Measurements from ENCODE around the gene CHAF1B.

Gene CHAF1B

GRCh38 chr21:36465478-36465877 is 80.3 kb downstream of the CHAF1B start:
- Histone ChIP-seq H3K9me3 (ENCODE audit: control extremely low read depth in 1 of 5, control insufficient read depth in 4 of 5, insufficient read depth in 2 of 5, low read depth in 1 of 5, low read length in 4 of 5) (no peaks in the 10 kb centered on the region), H3K27ac (ENCODE audit: insufficient read depth in 1 of 2, low read depth in 1 of 2, low read length in 2 of 2, poor library complexity in 1 of 2, severe bottlenecking in 2 of 2) (no peak overlapping the region), H3K4me1 (ENCODE audit: control extremely low read depth in 1 of 4, control insufficient read depth in 4 of 4, insufficient read depth in 4 of 4, low read length in 3 of 4) (peaks cover 0 to 16% (median 1%) of the 10 kb centered on the region in 4 experiments), H3K4me3 (ENCODE audit: control insufficient read depth in 1 of 7, extremely low read depth in 1 of 7, insufficient read depth in 4 of 7, low read depth in 2 of 7, low read length in 6 of 7) (no peak overlapping the region), H3K27me3 (replicated peaks in 2 of 5; ENCODE audit: control insufficient read depth in 4 of 5, insufficient read depth in 5 of 5, low read length in 4 of 5) (no peaks in the 10 kb centered on the region), H3K36me3 (ENCODE audit: control insufficient read depth in 4 of 4, insufficient read depth in 4 of 4, low read length in 3 of 4) (no peaks in the 10 kb centered on the region)
- CTCF ChIA-PET, result interaction anchor here (0.9 kb wide), 1 partner anchor 134 kb away, joined by 3 read pairs; no protein-coding TSS in a partner anchor
- POLR2A ChIA-PET, result no interaction called here
- 52% methylated on average over 8 of the region's 8 CpGs for WGBS (ENCODE audit: insufficient coverage)
- DNase-seq, result no peak

- Histone ChIP-seq H3K4me1 (ENCODE audit: control extremely low read depth in 1 of 4, control insufficient read depth in 4 of 4, insufficient read depth in 4 of 4, low read length in 3 of 4) (peaks cover 0 to 16% (median 1%) of the 10 kb centered on the region in 4 experiments), H3K9me3 (ENCODE audit: control extremely low read depth in 1 of 5, control insufficient read depth in 4 of 5, insufficient read depth in 2 of 5, low read depth in 1 of 5, low read length in 4 of 5) (no peaks in the 10 kb centered on the region), H3K36me3 (ENCODE audit: control insufficient read depth in 4 of 4, insufficient read depth in 4 of 4, low read length in 3 of 4) (no peaks in the 10 kb centered on the region), H3K27ac (ENCODE audit: insufficient read depth in 1 of 2, low read depth in 1 of 2, low read length in 2 of 2, poor library complexity in 1 of 2, severe bottlenecking in 2 of 2) (no peak overlapping the region), H3K4me3 (ENCODE audit: control insufficient read depth in 1 of 7, extremely low read depth in 1 of 7, insufficient read depth in 4 of 7, low read depth in 2 of 7, low read length in 6 of 7) (no peak overlapping the region), H3K27me3 (replicated peaks in 2 of 5; ENCODE audit: control insufficient read depth in 4 of 5, insufficient read depth in 5 of 5, low read length in 4 of 5) (no peaks in the 10 kb centered on the region)
- CTCF ChIA-PET, result interaction anchor here (0.9 kb wide), 1 partner anchor 133 kb away, joined by 3 read pairs; no protein-coding TSS in a partner anchor
- DNase-seq, result no peak
- 100% methylated on average over 4 of the region's 8 CpGs for WGBS (ENCODE audit: insufficient coverage)
- POLR2A ChIA-PET, result no interaction called here
Observed at GRCh38 chr21:36466061-36466511, 80.9 kb downstream of the CHAF1B start.
